ENCODE data around the gene STYXL2. TPM values are rescaled to one million over a fixed set of nuclear protein-coding genes. Genes with fewer than 3 reads are reported as not detected.
A peak's percentile ranks its signal among the peaks of the same experiment; 100 is the strongest.

Gene STYXL2
- total RNA-seq, 1 donor from 2014 or later = not detected

GRCh38 chr1:167102906-167103573, 9.2 kb downstream of the STYXL2 start:
- no peak for DNase-seq (ENCODE audit: low spot score)
- peaks cover 42% of the 10 kb centered on the region for H3K4me1 Mint-ChIP-seq (ENCODE audit: low read depth)
- H3K27ac Mint-ChIP-seq = no peak overlapping the region
- H3K4me3 Mint-ChIP-seq = no peak overlapping the region
- H3K27me3 Mint-ChIP-seq (ENCODE audit: insufficient read depth) = no peaks in the 10 kb centered on the region
- peaks cover 8% of the 10 kb centered on the region for H3K9me3 Mint-ChIP-seq
- intact Hi-C loops (cut with micrococcal nuclease) = loop anchor here (2.0 to 10.0 kb wide), 4 partner anchors 18 to 342 kb away; no protein-coding TSS in a partner anchor
- peaks cover 6% of the 10 kb centered on the region for H3K36me3 Mint-ChIP-seq (ENCODE audit: low read depth)

DNA sequence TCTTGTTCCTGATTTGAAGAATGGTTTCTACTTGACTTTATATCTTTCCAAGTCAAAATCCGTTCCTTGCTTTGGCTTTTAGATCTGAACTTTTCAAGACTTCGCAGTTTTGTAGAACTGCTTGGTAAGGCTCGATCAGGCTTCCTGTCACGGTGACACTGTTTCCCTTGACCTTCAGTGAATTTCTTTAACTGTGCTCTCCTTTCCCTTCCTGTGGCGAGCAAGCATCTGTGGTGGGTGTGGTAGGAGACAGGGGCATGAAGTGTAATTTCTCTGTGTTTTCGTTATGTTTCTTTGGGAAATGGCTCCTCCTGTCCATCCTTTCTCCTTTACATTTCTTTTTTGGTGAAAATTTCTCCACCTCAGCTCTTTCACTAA, 10.4 kb downstream of the STYXL2 start:
- intact Hi-C loops (cut with micrococcal nuclease) = loop anchor here (5.0 to 10.0 kb wide), 2 partner anchors 37 to 341 kb away; no protein-coding TSS in a partner anchor
- H3K27ac Mint-ChIP-seq = peak overlapping the region; percentile 62
- no peaks in the 10 kb centered on the region for H3K27me3 Mint-ChIP-seq (ENCODE audit: insufficient read depth)
- peaks cover 7% of the 10 kb centered on the region for H3K36me3 Mint-ChIP-seq (ENCODE audit: low read depth)
- peaks cover 7% of the 10 kb centered on the region for H3K9me3 Mint-ChIP-seq
- no peak for DNase-seq (ENCODE audit: low spot score)
- peak overlapping the region; percentile 56 for H3K4me3 Mint-ChIP-seq
- H3K4me1 Mint-ChIP-seq (ENCODE audit: low read depth) = peaks cover 54% of the 10 kb centered on the region

GRCh38 chr1:167105271-167106118, 11.6 kb downstream of the STYXL2 start:
- intact Hi-C loops (cut with micrococcal nuclease) = loop anchor here (10.0 kb wide), 1 partner anchor 339 kb away; no protein-coding TSS in a partner anchor
- peaks cover 66% of the 10 kb centered on the region for H3K4me1 Mint-ChIP-seq (ENCODE audit: low read depth)
- peaks cover 10% of the 10 kb centered on the region for H3K9me3 Mint-ChIP-seq
- H3K36me3 Mint-ChIP-seq (ENCODE audit: low read depth) = peaks cover 12% of the 10 kb centered on the region
- DNase-seq (ENCODE audit: low spot score) = no peak
- H3K27ac Mint-ChIP-seq = no peak overlapping the region
- H3K4me3 Mint-ChIP-seq = peak overlapping the region; percentile 4
- no peaks in the 10 kb centered on the region for H3K27me3 Mint-ChIP-seq (ENCODE audit: insufficient read depth)

- H3K4me3 Mint-ChIP-seq = no peak overlapping the region
- intact Hi-C loops (cut with micrococcal nuclease) = loop anchor here (10.0 kb wide), 1 partner anchor 339 kb away; no protein-coding TSS in a partner anchor
- H3K4me1 Mint-ChIP-seq (ENCODE audit: low read depth) = peaks cover 72% of the 10 kb centered on the region
- peaks cover 16% of the 10 kb centered on the region for H3K9me3 Mint-ChIP-seq
- H3K27me3 Mint-ChIP-seq (ENCODE audit: insufficient read depth) = no peaks in the 10 kb centered on the region
- DNase-seq (ENCODE audit: low spot score) = no peak
- peaks cover 17% of the 10 kb centered on the region for H3K36me3 Mint-ChIP-seq (ENCODE audit: low read depth)
- H3K27ac Mint-ChIP-seq = no peak overlapping the region
Measured at GRCh38 chr1:167106119-167106461, 12.2 kb downstream of the STYXL2 start.

DNA sequence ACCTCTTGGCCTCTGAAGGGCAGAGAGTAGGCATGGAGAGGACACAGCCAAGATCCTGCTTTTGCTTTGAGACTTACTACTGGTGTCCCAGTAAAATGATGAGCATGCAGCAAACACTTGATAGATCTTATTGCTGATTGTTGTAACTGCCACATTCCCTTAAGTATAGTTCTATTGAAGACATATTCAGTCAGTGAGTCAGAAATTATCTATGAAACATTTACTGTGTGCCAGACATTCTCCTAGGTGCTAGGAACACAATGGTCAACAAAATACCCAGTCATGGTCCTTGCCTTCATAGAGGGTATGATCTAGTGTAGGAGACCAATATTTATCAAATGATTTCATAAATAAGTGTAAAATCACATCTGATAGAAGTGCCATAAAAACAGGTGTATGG, 13.6 kb downstream of the STYXL2 start:
- Mint-ChIP-seq H3K27me3 (ENCODE audit: insufficient read depth) (no peaks in the 10 kb centered on the region), H3K4me3 (no peak overlapping the region), H3K4me1 (ENCODE audit: low read depth) (peaks cover 81% of the 10 kb centered on the region), H3K27ac (no peak overlapping the region), H3K36me3 (ENCODE audit: low read depth) (peaks cover 17% of the 10 kb centered on the region), H3K9me3 (peaks cover 20% of the 10 kb centered on the region)
- DNase-seq (ENCODE audit: low spot score) = no peak
- intact Hi-C loops (cut with micrococcal nuclease) = loop anchor here (10.0 kb wide), 1 partner anchor 337 kb away; no protein-coding TSS in a partner anchor

GRCh38 chr1:167109125-167109524, 15.2 kb downstream of the STYXL2 start:
- Mint-ChIP-seq H3K4me1 (ENCODE audit: low read depth) (peaks cover 65% of the 10 kb centered on the region), H3K36me3 (ENCODE audit: low read depth) (peaks cover 16% of the 10 kb centered on the region), H3K4me3 (no peak overlapping the region), H3K27ac (peak overlapping the region; percentile 66), H3K9me3 (peaks cover 20% of the 10 kb centered on the region), H3K27me3 (ENCODE audit: insufficient read depth) (peaks cover 3% of the 10 kb centered on the region)
- intact Hi-C loops (cut with micrococcal nuclease) = loop anchor here (10.0 kb wide), 1 partner anchor 336 kb away; no protein-coding TSS in a partner anchor
- DNase-seq (ENCODE audit: low spot score) = no peak

- intact Hi-C loops (cut with micrococcal nuclease) = no loop called here
- H3K4me3 Mint-ChIP-seq = peak overlapping the region; percentile 58
- H3K4me1 Mint-ChIP-seq (ENCODE audit: low read depth) = peaks cover 62% of the 10 kb centered on the region
- DNase-seq (ENCODE audit: low spot score) = peak; percentile 42
- H3K27me3 Mint-ChIP-seq (ENCODE audit: insufficient read depth) = peaks cover 9% of the 10 kb centered on the region
- H3K36me3 Mint-ChIP-seq (ENCODE audit: low read depth) = peaks cover 16% of the 10 kb centered on the region
- peaks cover 20% of the 10 kb centered on the region for H3K9me3 Mint-ChIP-seq
- peak overlapping the region; percentile 66 for H3K27ac Mint-ChIP-seq
Measured at GRCh38 chr1:167110586-167110985, 16.7 kb downstream of the STYXL2 start.

DNA sequence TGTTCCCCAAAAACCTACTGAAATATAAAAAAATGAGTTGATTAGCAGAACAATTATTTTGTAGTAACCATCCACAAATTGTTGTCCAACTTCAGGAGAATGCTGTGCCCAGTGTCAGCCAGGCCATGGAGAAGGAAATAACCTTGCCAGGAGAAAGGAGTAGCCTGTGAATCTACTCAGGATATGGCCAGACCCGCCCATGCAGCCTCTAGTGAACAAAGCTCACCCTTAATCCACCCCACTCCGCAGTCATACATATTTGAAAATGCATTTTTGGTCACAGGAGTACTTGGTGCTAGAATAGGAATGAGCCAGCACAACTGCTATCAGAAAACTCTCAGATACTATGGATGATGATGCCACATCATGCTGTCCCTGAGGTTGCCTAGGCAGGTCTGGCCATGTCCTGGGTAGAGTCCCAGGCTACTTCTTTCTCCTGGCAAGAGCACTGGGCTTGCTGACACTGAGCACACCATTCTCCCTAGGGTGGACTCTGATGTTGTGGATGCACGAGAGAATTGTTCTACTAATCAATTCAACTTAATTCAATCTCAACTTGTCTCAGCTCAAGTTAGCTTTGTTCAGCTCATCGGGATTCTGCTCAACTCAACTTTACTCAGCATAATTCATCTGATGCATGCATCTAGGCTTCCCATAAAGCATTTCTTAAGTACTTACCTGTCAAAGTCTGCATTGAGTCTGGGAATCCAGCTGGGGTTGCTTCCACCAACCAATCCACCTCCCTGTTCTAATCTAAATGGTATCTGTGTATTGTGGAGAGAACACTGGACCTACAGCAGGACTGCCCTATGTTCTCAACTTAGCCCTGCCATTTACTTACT, 18.2 kb downstream of the STYXL2 start:
- no peak overlapping the region for H3K27ac Mint-ChIP-seq
- H3K9me3 Mint-ChIP-seq = peaks cover 20% of the 10 kb centered on the region
- intact Hi-C loops (cut with micrococcal nuclease) = no loop called here
- no peak overlapping the region for H3K4me3 Mint-ChIP-seq
- H3K27me3 Mint-ChIP-seq (ENCODE audit: insufficient read depth) = peaks cover 9% of the 10 kb centered on the region
- H3K36me3 Mint-ChIP-seq (ENCODE audit: low read depth) = peaks cover 16% of the 10 kb centered on the region
- DNase-seq (ENCODE audit: low spot score) = no peak
- H3K4me1 Mint-ChIP-seq (ENCODE audit: low read depth) = peaks cover 57% of the 10 kb centered on the region

- peaks cover 12% of the 10 kb centered on the region for H3K27me3 Mint-ChIP-seq (ENCODE audit: insufficient read depth)
- H3K36me3 Mint-ChIP-seq (ENCODE audit: low read depth) = peaks cover 10% of the 10 kb centered on the region
- intact Hi-C loops (cut with micrococcal nuclease) = no loop called here
- H3K4me3 Mint-ChIP-seq = no peak overlapping the region
- peaks cover 17% of the 10 kb centered on the region for H3K9me3 Mint-ChIP-seq
- peaks cover 34% of the 10 kb centered on the region for H3K4me1 Mint-ChIP-seq (ENCODE audit: low read depth)
- no peak overlapping the region for H3K27ac Mint-ChIP-seq
- DNase-seq (ENCODE audit: low spot score) = no peak
Measured at GRCh38 chr1:167114725-167115124, 20.9 kb downstream of the STYXL2 start.

- Mint-ChIP-seq H3K27ac (no peak overlapping the region), H3K4me1 (ENCODE audit: low read depth) (peaks cover 25% of the 10 kb centered on the region), H3K9me3 (peaks cover 8% of the 10 kb centered on the region), H3K36me3 (ENCODE audit: low read depth) (peaks cover 4% of the 10 kb centered on the region), H3K4me3 (no peak overlapping the region), H3K27me3 (ENCODE audit: insufficient read depth) (peaks cover 12% of the 10 kb centered on the region)
- intact Hi-C loops (cut with micrococcal nuclease) = no loop called here
- no peak for DNase-seq (ENCODE audit: low spot score)
Measured at GRCh38 chr1:167115655-167116054, 21.8 kb downstream of the STYXL2 start.

DNA sequence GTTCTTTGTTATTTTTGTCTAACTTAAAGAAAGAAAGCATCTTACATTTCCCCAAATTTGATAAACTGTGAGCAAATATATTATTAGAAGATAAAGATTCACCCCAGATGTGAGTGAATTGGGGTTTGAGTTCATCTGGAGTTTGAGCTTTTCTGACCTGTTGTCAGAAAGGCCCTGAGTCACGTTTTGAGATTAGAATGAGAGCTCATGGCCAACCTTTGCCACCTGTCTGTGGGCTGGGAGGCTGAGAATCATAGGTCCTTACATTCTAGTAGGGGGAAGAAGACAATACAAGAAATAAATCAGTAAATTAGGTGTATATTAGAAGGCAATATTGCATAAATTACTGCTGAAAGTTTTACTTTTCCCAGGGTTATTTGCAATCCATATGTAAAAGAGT, 22.3 kb downstream of the STYXL2 start:
- intact Hi-C loops (cut with micrococcal nuclease) = no loop called here
- H3K9me3 Mint-ChIP-seq = peaks cover 3% of the 10 kb centered on the region
- no peak overlapping the region for H3K27ac Mint-ChIP-seq
- H3K4me3 Mint-ChIP-seq = no peak overlapping the region
- H3K27me3 Mint-ChIP-seq (ENCODE audit: insufficient read depth) = peaks cover 12% of the 10 kb centered on the region
- H3K36me3 Mint-ChIP-seq (ENCODE audit: low read depth) = no peaks in the 10 kb centered on the region
- DNase-seq (ENCODE audit: low spot score) = no peak
- H3K4me1 Mint-ChIP-seq (ENCODE audit: low read depth) = peaks cover 22% of the 10 kb centered on the region

DNA sequence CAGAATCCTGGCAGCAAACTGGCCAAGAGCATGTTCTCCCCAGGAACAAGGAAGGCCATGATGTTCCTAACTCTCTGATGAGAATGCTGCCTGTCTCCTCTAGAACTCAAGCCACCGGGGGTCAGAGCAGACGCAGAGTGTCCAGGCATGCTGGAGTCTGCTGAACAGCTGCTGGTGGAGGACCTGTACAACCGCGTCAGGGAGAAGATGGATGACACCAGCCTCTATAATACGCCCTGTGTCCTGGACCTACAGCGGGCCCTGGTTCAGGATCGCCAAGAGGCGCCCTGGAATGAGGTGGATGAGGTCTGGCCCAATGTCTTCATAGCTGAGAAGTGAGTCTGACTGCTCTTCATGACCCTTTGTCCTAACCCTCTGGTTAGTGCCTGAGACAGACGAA, 23.4 kb downstream of the STYXL2 start:
- Mint-ChIP-seq H3K4me1 (ENCODE audit: low read depth) (peaks cover 18% of the 10 kb centered on the region), H3K9me3 (no peaks in the 10 kb centered on the region), H3K27ac (no peak overlapping the region), H3K27me3 (ENCODE audit: insufficient read depth) (peaks cover 12% of the 10 kb centered on the region), H3K36me3 (ENCODE audit: low read depth) (no peaks in the 10 kb centered on the region), H3K4me3 (no peak overlapping the region)
- DNase-seq (ENCODE audit: low spot score) = no peak
- intact Hi-C loops (cut with micrococcal nuclease) = no loop called here
